ENCODE results near the gene SH2D3A. TPM values are rescaled to one million over a fixed set of nuclear protein-coding genes. Genes with fewer than 3 reads are reported as not detected.

The SH2D3A gene
- total and polyA plus RNA-seq, 2 experiments from 2014 or later: 14.8 to 19.6 TPM

DNA sequence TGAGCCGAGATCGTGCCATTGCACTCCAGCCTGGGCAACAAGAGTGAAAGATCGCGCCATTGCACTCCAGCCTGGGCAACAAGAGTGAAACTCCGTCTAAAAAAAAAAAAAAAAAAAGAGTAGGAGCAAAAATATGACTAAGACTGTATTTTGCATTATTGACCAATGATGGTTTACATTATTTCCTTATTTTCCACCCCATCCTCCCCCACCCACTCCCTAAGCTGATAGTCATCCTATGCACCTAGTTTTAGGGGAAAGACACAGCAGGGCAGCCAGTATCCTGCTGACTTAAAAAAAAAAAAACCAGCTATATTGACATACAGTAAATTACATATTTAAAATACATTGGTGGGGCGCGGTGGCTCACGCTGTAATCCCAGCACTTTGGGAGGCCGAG, 30.4 kb upstream of the SH2D3A start:
- no peak overlapping the region for H3K4me3 ChIP-seq
- H3K4me1 ChIP-seq (ENCODE audit: insufficient read depth): no peaks in the 10 kb centered on the region
- H3K27ac ChIP-seq: no peak overlapping the region
- H3K27me3 ChIP-seq: no peaks in the 10 kb centered on the region
- WGBS (ENCODE audit: low lambda C conversion rate, missing lambda C conversion rate): 92% methylated on average over 8 of the region's 9 CpGs
- no peak overlapping the region for H3K4me2 ChIP-seq
- H3K36me3 ChIP-seq (replicated peaks; ENCODE audit: insufficient read depth, low read depth): no peaks in the 10 kb centered on the region
- TF ChIP-seq, protein P1, sequence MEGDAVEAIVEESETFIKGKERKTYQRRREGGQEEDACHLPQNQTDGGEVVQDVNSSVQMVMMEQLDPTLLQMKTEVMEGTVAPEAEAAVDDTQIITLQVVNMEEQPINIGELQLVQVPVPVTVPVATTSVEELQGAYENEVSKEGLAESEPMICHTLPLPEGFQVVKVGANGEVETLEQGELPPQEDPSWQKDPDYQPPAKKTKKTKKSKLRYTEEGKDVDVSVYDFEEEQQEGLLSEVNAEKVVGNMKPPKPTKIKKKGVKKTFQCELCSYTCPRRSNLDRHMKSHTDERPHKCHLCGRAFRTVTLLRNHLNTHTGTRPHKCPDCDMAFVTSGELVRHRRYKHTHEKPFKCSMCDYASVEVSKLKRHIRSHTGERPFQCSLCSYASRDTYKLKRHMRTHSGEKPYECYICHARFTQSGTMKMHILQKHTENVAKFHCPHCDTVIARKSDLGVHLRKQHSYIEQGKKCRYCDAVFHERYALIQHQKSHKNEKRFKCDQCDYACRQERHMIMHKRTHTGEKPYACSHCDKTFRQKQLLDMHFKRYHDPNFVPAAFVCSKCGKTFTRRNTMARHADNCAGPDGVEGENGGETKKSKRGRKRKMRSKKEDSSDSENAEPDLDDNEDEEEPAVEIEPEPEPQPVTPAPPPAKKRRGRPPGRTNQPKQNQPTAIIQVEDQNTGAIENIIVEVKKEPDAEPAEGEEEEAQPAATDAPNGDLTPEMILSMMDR (IDR thresholded peaks at IDR 0.05; ENCODE audit: poor library complexity): no peak
- TF ChIP-seq EZH2 (IDR thresholded peaks at IDR 0.05; ENCODE audit: borderline replicate concordance): no peak
- no peak for TF ChIP-seq EZH2phosphoT487 (IDR thresholded peaks at IDR 0.05; ENCODE audit: low read depth, severe bottlenecking, unreplicated experiment)
- no peaks in the 10 kb centered on the region for H4K20me1 ChIP-seq (ENCODE audit: insufficient read depth, poor library complexity, severe bottlenecking)
- no peak overlapping the region for H2AFZ ChIP-seq
- no peaks in the 10 kb centered on the region for H3K9me2 ChIP-seq (replicated peaks; ENCODE audit: insufficient read depth)
- H3K79me2 ChIP-seq: no peaks in the 10 kb centered on the region
- H3K9me3 ChIP-seq (ENCODE audit: low read depth): no peaks in the 10 kb centered on the region
- DNase-seq (ENCODE audit: low spot score): no peak

DNA sequence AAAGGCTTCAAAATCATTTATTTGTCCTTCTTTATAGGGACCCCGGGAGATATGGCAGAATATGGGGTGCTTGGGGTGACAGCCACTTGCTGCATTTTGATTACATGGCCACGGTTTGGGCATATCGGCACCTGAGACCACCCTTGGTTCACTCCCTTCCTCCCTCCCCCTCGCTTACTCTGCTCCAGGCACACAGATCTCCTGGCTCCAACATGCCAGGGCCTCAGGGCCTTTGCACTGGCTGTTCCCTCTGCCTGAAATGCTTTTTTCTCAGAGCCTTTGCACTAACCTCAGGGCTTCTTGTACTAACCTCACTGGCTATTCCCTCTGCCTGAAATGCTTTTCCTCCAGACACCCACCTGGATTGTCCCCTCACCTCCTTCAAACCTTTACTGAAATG, 29.0 kb upstream of the SH2D3A start:
- 79% methylated on average over 4 of the region's 4 CpGs for WGBS (ENCODE audit: low lambda C conversion rate, missing lambda C conversion rate)

DNA sequence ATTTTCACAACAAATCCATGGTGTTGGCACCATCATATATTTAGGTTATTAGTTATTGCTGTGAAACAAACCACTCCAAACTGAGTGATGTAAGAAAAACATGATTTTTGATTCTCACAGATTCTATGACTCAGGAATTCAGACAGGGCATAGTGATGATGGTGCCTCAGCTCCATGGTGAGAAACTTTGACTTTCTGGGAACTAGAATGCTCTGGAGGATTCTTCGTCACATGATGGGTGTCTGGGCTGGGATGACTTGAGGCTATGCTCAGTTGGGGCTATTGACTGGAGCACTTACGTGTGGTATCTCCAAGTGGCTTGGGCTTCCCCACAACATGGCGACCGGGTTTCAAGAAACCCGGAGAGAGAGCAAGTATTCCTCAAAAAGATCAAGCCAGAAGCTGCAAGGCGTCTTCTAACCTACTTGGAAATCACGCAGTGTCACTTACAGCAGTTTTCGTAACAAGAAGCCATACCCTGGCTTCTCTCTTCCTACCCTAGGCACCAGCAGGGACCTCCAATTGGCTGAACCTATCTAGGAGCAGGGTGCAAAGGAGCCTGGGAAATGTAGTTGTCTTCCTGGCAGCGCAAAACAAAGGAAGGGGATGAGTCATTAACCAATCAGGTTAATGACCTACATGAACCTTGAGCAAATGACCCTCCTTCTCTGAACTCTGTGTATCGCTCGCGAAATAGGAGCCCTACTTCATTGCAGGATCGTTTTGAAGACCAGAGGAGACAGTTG, 27.6 kb upstream of the SH2D3A start:
- H4K20me1 ChIP-seq (ENCODE audit: insufficient read depth, poor library complexity, severe bottlenecking): no peaks in the 10 kb centered on the region
- H3K27ac ChIP-seq: no peak overlapping the region
- TF ChIP-seq EZH2 (IDR thresholded peaks at IDR 0.05; ENCODE audit: borderline replicate concordance) (no peak), EZH2phosphoT487 (IDR thresholded peaks at IDR 0.05; ENCODE audit: low read depth, severe bottlenecking, unreplicated experiment) (no peak)
- TF ChIP-seq, protein P1 (IDR thresholded peaks at IDR 0.05; ENCODE audit: poor library complexity): no peak

More for the DNA sequence above, 29.0 kb upstream of the SH2D3A start:
- Histone ChIP-seq H3K79me2 (no peaks in the 10 kb centered on the region), H3K27ac (no peak overlapping the region), H3K27me3 (no peaks in the 10 kb centered on the region), H3K4me2 (no peak overlapping the region), H4K20me1 (ENCODE audit: insufficient read depth, poor library complexity, severe bottlenecking) (no peaks in the 10 kb centered on the region), H3K9me3 (ENCODE audit: low read depth) (no peaks in the 10 kb centered on the region), H3K4me3 (no peak overlapping the region), H2AFZ (no peak overlapping the region), H3K4me1 (ENCODE audit: insufficient read depth) (no peaks in the 10 kb centered on the region), H3K36me3 (replicated peaks; ENCODE audit: insufficient read depth, low read depth) (no peaks in the 10 kb centered on the region), H3K9me2 (replicated peaks; ENCODE audit: insufficient read depth) (no peaks in the 10 kb centered on the region)
- TF ChIP-seq EZH2phosphoT487 (IDR thresholded peaks at IDR 0.05; ENCODE audit: low read depth, severe bottlenecking, unreplicated experiment) (no peak), EZH2 (IDR thresholded peaks at IDR 0.05; ENCODE audit: borderline replicate concordance) (no peak)
- TF ChIP-seq, protein P1 (IDR thresholded peaks at IDR 0.05; ENCODE audit: poor library complexity): no peak
- DNase-seq (ENCODE audit: low spot score): no peak

More for the DNA sequence above, 27.6 kb upstream of the SH2D3A start:
- WGBS (ENCODE audit: low lambda C conversion rate, missing lambda C conversion rate): 92% methylated on average over 13 of the region's 13 CpGs
- Histone ChIP-seq H3K36me3 (replicated peaks; ENCODE audit: insufficient read depth, low read depth) (no peaks in the 10 kb centered on the region), H3K27me3 (no peaks in the 10 kb centered on the region), H3K4me1 (ENCODE audit: insufficient read depth) (no peaks in the 10 kb centered on the region), H3K79me2 (no peaks in the 10 kb centered on the region), H2AFZ (no peak overlapping the region), H3K4me2 (no peak overlapping the region), H3K9me2 (replicated peaks; ENCODE audit: insufficient read depth) (no peaks in the 10 kb centered on the region), H3K4me3 (no peak overlapping the region), H3K9me3 (ENCODE audit: low read depth) (no peaks in the 10 kb centered on the region)
- DNase-seq (ENCODE audit: low spot score): no peak

Data from hepatocyte (in vitro differentiated cells).